Endometrial microvascular endothelial cells (primary cell): ENCODE results near the gene FPGT. TPM values are rescaled to one million over a fixed set of nuclear protein-coding genes. Genes with fewer than 3 reads are reported as not detected.
"Not testable (repeated sequence)": the region's sequence is repeated elsewhere in the genome, so short reads cannot be mapped to it uniquely, and the experiment has no call there.

ENCODE experiments used
- in situ Hi-C: cut with HindIII; loops from 2 replicates; pipeline ENCODE4 v1.10.0; 2017; ENCODE audit warnings: low sequenced_read_pairs, low pct_unique_long_range_greater_than_20kb; ENCODE audit errors: inconsistent ontology term
- total RNA-seq: library from RNA; depleted of rRNA; stranded (reverse); fragments of >200 nt; gene quantifications from one replicate; pipeline ENCODE4 v1.2.3, GENCODE V29; 2015; ENCODE audit errors: inconsistent ontology term

Gene FPGT
- total RNA-seq, 1 donor from 2014 or later: 18.3 TPM

DNA sequence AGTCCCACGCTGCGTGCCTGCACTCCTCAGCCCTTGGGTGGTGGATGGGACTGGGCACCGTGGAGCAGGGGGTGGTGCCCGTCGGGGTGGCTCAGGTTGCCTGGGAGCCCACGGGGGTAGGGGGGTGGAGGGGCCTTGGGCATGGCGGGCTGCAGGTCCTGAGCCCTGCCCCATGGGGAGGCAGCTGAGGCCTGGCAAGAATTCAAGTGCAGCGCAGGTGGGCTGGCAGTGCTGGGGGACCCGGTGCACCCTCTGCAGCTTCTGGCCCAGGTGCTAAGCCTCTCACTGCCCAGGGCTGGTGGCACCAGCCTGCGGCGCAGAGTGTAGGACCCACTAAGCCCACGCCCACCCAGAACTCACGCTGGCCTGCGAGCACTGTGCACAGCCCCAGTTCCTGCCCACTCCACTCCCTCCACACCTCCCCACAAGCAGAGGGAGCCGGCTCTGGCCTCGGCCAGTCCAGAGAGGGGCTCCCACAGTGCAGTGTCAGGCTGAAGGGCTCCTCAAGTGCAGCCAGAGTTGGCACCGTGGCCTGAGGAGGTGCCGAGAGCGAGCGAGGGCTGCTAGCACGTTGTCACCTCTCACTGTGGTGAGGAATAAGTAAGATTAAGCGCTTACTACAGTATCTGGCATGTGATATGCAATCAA, 50.0 kb downstream of the FPGT start:
- in situ Hi-C loops: no loop called here

- in situ Hi-C loops: not testable (repeated sequence)
Observed at GRCh38 chr1:74253243-74253824, 55.3 kb downstream of the FPGT start.

Other genes with a start within 250 kb of the FPGT start
- 1.6 TPM for gene LRRIQ3, start 66 bp upstream of the FPGT start, total RNA-seq
- gene TNNI3K, start 37.1 kb downstream of the FPGT start, total RNA-seq: not detected